Transverse colon (tissue), 4 donors: ENCODE data around the gene CS.

Source experiments
- CTCF ChIP-seq, 5 experiments: fragments of 200-600 bp in 3 of 5; fragments of 450-650 bp in 2 of 5; sonication (generic) in 3 of 5; IDR thresholded peaks; 1 replicate in 2 of 5; 2 replicates in 3 of 5; pipeline ENCODE4 v1.5.1; 2016 to 2017; ENCODE audit warnings: antibody characterized with exemption in 5 of 5, inconsistent platforms in 3 of 5, mild to moderate bottlenecking in 2 of 5, moderate library complexity in 1 of 5
- POLR2AphosphoS5 ChIP-seq, 3 donors: sonication (generic); formaldehyde crosslinking; IDR thresholded peaks; one replicate each; pipeline ENCODE4 v1.6.1; 2016; ENCODE audit warnings: antibody characterized with exemption in 3 of 3

- TF ChIP-seq CTCF (IDR thresholded peaks at IDR 0.05), result no peak
- no peak for TF ChIP-seq POLR2AphosphoS5 (IDR thresholded peaks at IDR 0.05)
Measured at GRCh38 chr12:56231184-56231582, 68.9 kb downstream of the CS start.
